AG08396 (cell line): ENCODE data around the gene NOCT.
"Not testable (repeated sequence)": the region's sequence is repeated elsewhere in the genome, so short reads cannot be mapped to it uniquely, and the experiment has no call there.

Experiments used
- DNase-seq: peaks from one replicate; pipeline ENCODE4 v3.0.0; 2012; ENCODE audit warnings: low spot score, mixed read lengths

Gene NOCT

DNA sequence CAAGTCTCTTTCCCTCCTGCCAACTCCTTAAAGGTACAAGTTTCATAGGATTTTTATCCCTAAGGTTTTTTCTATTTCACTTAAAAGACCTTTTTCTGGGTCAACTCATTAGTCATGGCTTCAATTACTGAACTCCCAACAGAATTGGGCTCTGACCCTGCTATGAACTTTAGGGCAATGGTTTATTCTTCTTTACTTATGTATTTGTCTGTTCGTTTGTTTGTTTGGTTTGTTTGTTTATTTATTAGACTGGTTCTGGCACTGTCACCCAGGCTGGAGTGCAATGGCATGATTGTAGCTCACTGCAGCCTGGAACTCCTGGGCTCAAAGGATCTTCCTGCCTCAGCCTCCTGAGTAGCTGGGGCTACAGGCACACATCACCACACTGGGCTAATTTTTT, 5.9 kb upstream of the NOCT start:
- no peak for DNase-seq

DNA sequence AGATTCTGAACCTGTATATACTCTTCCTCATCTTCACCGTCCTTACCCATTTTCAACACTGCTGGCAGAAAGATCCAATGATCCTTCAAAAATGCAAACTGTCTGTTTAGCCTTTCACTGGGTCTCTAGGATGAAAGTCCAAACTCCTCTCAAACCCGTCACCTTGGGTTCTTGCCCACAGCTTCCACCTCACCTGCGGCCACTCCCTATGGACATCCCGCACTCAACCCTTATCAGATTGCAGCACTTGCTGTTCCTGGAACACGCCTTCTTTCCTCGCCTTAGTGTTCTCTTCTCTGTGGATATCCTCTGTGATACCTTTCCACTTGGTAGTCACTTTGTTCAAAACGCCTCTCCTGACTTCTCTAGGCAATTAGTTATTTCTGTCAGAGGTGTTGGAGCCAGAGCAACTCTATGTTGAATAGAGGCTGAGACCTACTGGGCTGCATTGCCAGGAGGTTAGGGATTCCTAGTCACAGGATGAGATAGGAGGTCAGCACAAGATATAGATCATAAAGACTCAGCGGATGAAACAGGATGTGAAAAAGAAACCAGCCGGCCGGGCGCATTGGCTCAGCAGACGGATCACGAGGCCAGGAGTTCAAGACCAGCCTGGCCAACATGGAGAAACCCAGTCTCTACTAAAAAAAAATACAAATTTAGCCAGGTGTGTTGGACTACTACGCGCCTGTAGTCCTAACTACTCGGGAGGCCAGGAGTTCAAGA, 4.2 kb upstream of the NOCT start:
- no peak for DNase-seq

DNA sequence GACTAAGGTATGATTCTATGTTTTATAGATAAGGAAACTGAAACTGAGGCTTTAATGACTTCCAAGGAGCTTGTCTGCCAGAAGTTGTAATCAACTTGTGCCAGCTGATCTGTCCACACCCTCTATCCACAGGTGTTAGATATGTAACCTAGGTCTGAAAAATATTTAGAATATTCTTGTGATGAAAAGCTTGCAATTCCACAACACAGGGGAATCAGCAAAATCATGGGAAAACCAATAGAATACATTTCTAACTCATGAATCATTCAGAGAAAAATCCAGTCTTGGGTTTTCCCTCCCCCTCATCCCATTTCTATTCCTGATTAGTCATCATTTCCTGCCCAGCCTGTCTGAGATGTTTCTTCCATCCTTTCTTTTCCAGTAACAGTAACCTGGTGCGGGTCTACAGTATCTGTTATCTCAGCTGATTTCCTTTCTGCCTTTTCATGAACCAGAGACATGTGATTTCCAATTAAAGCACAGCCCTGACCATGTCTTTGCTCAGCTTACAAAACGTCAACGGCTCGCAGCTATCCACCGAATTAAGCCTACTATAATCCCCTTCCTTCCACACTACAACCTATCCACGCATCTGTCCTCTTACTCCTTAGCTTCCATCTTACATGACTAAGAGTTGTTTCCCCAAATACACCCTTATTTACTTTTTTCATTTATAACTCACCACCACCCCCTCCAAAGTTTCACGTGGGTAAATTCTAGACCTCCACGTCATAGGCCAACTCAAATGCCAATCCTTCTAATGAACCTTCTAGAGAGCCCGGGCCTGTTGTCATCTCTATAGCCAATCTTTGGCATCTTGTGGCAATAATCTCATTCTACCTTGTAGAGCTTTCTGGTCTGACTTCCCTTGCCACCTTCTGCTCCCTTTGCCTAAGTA, 961 bp upstream of the NOCT start:
- peak; percentile 84 for DNase-seq

DNA sequence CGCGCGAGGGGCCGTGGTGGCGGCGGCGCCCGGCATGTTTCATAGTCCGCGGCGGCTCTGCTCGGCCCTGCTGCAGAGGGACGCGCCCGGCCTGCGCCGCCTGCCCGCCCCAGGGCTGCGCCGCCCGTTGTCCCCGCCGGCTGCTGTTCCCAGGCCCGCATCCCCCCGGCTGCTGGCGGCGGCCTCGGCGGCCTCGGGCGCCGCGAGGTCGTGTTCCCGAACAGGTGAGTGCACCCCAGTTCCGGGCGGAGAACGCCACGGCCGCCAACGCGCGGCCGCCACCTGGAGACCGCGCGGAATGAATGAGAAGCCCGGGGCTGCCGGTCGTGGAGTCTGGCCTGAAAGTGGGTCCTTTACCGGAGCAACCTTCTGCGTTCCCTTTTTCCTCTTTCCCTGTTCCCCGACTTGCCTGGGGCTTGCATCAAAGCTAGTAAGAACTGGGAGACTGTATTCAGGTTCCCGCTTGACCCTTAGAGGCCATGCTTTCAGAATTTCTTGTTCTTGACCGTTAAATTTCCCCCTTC, 429 bp downstream of the NOCT start:
- DNase-seq: peak; percentile 25

DNA sequence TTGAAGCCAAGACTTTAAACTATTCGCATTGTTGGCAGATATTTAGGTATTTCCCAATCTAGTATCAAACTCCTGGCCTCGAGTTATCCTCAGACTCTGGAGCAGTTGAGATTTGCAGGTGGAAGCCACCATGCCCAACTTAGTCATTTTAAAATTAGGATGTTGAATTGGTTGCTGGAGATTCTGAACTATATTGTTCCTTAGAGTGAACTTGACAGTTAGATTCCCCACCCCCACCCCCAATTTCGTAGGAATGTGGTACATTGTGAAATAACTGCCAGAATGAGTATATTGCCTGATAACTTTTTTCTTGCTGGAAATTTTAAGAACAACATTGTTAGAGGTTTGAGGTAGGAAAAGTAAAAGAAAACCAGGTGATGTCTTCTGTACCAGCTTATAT, 2.3 kb downstream of the NOCT start:
- DNase-seq: no peak

DNA sequence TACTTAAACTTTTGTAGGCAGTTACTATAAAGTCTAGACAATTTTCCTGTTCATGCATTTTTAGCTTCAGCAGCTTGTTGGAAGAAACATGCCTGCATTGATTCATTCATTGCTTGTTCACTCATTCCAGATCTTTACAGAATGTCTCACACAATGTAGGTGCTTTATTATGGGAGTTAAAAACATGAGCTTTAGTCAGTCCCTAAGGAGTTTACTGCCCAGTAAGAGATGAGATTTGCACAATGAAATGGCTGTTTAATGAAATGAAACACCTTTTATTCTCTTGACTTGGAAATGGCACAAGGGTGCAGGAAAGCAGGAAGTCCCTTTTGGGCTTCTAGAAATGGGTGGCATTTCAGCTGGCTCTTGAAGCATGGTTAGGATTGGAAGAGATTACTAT, 2.9 kb downstream of the NOCT start:
- DNase-seq: no peak

DNA sequence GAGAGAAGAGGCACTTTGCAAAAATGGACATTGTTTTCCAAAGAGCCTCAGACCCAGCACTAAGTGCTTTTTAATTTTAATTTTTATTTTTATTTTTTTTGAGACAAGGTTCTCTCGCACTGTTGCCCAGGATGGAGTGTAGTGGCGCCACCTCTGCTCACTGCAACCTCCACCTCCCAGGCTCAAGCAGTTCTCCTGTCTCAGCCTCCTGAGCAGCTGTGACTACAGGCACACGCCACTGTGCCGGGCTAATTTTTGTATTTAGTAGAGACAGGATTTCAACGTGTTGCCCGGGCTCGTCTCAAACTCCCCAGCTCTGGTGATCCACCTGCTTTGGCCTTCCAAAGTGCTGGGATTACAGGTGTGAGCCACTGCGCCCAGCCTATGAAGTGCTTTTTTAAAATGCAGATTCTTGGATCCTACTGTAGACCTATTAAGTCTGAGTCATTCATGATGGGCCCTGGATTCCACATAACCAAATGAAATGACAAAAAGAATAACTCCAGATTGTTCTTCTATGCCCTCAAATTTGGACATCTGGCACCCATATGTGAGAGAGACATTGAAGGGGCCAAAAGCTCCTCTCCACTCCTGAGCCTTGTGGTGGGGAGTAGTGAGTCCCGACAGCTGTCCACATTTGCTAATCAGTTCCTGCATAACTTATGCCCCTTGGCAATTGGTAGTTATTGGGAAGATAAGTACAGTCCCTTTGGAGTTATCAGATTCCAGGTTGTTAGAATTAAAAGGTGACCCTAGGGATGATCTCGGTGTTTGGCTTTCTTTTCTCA, 3.6 kb downstream of the NOCT start:
- no peak for DNase-seq

DNA sequence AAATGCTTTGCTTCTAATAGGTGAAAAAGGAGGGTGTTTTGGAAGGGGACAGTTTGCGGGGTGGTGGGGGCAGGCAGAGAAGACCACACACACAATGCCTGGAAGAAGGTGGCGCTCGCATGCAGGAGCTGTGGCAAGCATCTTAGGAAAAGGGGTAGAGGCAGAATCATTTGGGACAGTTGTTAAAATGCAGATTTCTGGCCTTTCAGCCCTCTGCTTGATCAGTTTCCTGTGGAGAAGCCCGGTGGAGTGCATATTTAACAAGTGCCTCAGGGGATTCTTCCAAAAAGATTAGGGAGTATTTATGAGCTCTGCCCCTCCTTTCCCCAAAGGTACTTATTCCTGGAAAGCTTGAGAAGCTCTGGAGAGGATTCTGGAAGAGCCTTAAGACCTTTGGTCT, 4.8 kb downstream of the NOCT start:
- no peak for DNase-seq

DNA sequence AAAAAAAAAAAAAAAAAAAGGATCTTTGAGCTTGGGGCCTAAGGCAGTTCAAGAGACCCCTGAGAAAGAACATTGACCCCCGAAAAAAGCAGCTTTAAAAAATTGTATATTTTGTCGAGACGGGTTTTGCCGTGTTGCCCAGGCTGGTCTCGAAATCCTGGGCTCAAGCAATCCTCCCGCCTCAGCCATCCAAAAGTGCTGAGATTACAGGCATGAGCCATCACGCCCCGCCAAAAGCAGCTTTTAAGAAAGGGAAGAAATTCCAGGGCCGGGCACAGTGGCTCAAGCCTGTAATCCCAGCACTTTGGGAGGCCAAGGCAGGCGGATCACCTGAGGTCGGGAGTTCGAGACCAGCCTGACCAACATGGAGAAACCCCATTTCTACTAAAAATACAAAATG, 5.5 kb downstream of the NOCT start:
- DNase-seq: not testable (repeated sequence)

DNA sequence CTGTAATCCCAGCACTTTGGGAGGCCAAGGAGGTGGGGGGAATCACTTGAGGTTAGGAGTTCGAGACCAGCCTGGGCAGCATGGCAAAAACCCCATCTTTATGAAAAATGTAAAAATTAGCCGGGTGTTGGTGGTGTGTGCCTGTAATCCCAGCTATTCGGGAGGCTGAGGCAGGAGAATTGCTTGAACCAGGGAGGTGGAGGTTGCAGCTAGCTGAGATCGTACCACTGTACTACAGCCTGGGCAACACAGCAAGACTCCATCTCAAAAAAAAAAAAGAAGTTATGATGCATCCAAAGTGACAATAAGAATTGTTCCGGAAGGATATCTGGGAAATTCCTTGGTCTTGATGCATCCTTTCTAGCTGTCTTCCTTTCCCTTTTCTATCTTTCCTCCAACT, 7.3 kb downstream of the NOCT start:
- DNase-seq: no peak

DNA sequence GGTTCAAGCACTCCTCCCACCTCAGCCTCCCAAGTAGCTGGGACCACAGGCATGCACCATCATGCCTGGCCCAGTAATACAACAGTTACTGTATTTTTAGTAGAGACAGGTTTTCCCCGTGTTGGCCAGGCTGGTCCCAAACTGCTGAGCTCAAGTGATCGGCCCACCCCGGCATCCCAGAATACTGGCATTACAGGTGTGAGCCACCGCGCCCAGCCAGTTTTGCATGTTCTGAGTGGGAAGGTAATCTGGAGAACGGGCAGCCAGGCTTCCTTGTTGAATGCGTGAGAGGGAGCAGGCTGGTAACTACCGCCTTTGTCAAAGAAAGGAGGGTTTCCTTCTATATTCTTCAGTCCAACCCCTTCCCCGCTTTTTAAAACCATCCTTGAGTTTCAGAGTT, 9.1 kb downstream of the NOCT start:
- no peak for DNase-seq

DNA sequence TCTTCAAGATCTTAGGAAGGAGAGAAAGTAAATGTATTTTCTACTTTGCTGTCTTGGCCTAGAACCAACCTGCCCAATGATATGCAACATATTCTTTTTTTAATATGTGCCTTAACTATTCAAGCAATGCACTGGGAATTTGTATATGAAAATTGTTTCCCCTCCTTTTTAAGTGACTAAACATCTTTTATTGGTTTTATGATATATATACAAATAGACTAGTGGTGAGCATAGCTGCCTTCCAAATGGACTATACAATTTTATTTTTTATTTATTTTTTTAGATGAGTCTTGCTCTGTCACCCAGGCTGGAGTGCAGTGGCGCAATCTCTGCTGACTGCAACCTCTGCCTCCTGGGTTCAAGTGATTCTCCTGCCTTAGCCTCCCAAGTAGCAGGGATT, 10.3 kb downstream of the NOCT start:
- DNase-seq: no peak

DNA sequence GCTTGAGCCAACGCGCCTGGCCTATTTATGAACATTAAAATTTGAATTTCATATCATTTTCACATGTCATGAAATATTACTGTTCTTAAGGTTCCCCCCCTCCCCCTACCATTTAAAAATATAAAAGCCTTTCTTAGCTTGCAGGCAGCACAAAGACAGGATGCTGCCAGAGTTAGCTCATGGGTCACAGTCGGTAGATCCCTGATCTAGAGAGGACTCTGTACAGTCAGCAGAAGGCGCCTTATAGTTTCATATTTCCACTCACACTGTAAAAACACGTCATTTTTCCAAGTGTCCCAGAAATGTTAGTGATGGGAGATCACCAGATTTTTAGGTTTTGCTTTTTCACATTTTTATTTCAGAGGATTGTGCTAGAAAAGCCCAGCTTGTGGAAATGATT, 12.2 kb downstream of the NOCT start:
- DNase-seq: no peak

DNA sequence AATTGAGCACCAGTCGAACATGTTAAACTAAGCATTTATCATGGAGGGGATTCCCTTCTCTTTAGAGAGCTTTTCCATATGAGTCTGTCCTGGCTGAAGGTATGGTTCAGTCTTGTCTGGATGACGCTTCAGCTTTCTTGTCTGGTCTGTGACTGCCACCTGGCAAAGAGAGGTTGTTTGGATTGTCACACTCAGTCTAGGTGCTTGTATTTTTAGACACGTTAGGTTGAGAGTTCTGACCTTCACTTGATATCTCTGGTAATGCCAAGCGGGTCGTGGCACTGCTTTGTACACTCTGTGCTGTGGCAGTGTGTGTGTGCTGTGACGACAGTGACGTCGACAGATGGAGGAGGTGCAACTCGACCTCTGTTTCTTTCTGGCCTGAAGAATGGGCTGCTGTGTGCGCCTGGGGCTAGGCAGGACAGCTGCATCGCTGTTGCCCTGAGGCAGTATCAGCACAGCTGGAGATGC, 12.6 kb downstream of the NOCT start:
- no peak for DNase-seq

DNA sequence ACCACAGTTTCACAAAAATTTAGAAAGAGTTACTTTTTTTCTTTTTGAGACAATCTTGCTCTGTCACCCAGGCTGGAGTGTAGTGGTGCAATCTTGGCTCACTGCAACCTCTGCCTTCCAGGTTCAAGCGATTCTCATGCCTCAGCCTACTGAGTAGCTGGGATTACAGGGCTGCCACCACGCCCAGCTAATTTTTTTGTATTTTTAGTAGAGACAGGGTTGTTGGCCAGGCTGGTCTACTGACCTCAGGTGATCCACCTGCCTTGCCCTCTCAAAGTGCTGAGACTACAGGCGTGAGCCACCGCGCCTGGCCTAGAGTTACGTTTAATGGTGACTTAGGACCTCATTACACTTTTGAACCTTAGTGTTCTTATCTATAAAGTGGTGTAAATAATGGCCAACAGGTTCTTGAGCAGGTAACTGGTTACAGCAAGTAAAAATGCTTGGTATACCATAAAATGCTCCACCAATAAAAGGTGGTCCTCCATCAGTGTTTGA, 14.3 kb downstream of the NOCT start:
- not testable (repeated sequence) for DNase-seq

DNA sequence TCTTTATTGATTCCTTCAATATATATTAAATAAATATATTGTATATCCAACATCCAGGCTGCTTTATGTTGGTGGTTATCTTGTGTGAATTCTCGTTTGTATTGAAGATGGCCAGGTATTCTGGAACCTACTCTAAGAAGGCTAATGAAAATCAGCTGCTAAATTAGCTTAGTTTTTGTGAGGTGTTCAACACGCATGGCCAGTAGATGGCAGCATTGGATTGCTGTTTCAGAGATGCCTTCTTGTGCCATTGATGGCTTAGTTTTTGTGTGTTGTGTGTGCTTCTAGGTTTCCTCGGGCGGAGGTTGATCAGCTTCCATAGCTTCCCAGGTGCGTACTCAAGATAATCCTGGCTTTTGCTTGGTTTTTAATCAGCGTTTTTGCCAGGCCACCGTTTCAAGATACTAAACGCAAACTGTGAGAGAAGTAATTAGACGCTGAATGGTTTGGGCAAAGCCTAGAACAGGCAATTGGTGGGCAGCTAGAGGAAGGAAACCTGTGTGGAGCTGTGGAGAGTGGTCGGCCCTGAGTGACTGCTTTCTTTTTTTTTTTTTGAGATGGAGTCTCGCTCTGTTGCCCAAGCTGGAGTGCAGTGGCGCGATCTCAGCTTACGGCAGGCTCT, 15.1 kb downstream of the NOCT start:
- DNase-seq: peak; percentile 74

DNA sequence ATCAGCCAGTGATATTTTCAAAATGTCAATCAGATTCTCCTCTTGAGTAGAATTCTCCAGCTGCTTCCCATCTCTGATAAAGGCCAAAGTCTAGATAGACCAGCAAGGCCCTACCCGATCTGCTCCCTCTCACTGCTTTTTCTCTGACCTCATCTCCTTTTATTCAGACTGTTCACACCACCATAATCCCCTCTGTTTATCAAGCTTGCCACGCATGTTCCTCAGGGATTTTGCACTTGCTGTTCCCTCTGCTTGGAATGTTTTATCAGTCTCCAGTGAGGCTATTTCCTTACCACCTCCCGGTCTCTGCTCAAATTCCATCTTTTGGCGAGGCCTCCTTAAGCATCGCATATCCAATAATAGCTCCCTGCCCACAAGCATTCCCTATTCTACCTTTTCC, 20.1 kb downstream of the NOCT start:
- DNase-seq: no peak

DNA sequence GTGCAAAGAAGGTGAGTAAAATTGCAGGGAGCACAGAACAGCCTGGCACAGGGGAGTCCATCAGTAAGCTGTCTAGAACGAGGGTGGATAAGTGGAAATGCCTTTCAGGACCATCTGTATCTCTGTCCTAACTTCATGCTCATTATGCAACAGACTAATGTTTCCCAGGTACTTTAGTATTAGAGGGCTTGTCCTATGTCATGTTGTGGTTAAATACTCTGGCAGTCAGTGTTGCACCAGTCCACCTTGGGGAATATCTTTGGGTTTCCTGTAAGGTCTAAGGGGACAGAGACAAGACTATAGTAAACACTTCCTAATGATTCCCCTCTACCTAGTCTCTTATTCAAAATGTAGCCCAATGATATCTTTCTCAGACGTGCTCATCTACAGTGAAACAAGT, 21.3 kb downstream of the NOCT start:
- no peak for DNase-seq

DNA sequence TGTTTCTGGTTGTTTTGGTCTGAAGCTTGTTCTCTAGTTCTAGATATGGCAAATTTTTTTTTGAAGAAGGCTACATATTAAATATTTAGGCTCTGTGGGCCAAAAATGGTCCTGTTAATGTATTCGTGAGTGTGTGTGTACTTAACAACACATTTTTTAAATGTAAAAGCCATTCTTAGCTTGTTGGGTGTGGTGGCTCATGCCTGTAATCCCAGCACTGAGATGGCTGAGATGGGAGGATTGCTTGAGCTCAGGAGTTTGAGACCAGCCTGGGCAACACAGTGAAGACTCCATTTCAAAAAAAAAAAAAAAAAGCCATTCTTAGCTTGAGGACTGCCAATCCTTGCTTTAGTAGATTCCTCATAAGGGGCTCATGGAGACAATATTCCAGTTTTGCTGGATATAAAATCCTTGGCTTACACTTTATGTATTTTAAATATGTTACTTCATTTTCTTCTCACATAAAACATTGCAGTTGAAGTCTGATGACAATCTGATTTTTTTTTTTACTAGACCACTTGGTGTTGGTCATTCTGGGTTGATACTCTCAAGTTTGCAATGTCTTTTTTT, 23.4 kb downstream of the NOCT start:
- no peak for DNase-seq

DNA sequence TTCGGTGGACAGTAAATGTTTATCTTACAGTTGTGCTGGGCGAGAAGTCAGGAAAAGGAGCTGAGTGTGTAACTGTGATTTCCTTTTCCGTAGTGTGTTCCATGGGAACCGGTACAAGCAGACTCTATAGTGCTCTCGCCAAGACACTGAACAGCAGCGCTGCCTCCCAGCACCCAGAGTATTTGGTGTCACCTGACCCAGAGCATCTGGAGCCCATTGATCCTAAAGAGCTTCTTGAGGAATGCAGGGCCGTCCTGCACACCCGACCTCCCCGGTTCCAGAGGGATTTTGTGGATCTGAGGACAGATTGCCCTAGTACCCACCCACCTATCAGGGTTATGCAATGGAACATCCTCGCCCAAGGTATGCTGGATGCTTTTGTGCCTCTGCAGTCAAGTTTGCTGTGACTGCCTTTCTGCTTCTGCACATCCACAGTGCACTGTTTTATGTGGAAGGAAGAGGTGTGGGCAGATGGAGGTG, 27.4 kb downstream of the NOCT start:
- DNase-seq: no peak

DNA sequence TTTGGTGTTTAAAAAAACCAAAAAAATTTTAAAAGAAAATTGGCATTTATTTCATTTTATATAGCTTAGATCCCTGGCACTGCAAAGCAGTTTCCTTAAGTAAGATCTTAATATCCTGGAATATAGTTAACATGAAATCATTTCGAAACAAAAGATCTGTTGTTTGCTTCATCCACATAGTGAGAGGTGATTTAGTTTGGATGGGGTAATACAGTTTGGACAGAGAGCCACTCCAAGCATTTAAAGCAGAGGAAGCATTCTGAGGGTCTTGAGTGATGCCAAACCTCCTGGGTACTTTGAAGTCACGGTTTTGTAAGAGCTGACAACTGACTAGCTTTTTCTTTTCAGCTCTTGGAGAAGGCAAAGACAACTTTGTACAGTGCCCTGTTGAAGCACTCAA, 28.7 kb downstream of the NOCT start:
- no peak for DNase-seq
